GM12865 (cell line): Measurements from ENCODE around the gene CELF3.
A peak's percentile ranks its signal among the peaks of the same experiment; 100 is the strongest.

Experiments
- DNase-seq: peaks from one replicate; pipeline ENCODE4 v3.0.0; 2010; ENCODE audit warnings: low read depth
- H3K4me3 ChIP-seq: 2 replicates; pipeline ENCODE4 v1.5.1; 2011; ENCODE audit warnings: mild to moderate bottlenecking, low read depth, low read length, control low read depth
- CTCF ChIP-seq: IDR thresholded peaks from 2 replicates; pipeline ENCODE4 v1.5.1; 2011; ENCODE audit warnings: low read length, control low read depth, low read depth, inconsistent platforms; ENCODE audit not compliant: insufficient read depth; ENCODE audit errors: missing control alignments

The CELF3 gene

GRCh38 chr1:151713874-151714273 lies 2.7 kb downstream of the CELF3 start:
- no peak overlapping the region for H3K4me3 ChIP-seq
- DNase-seq: no peak
- TF ChIP-seq CTCF: no peak

GRCh38 chr1:151713044-151713443 lies 3.6 kb downstream of the CELF3 start:
- no peak overlapping the region for H3K4me3 ChIP-seq
- DNase-seq: no peak
- no peak for TF ChIP-seq CTCF

GRCh38 chr1:151711951-151712350 lies 4.7 kb downstream of the CELF3 start:
- no peak for TF ChIP-seq CTCF
- DNase-seq: no peak
- no peak overlapping the region for H3K4me3 ChIP-seq

- DNase-seq: no peak
- no peak overlapping the region for H3K4me3 ChIP-seq
- no peak for TF ChIP-seq CTCF
These were observed 5.4 kb downstream of the CELF3 start for GRCh38 chr1:151711044-151711800.

GRCh38 chr1:151710187-151710840 lies 6.3 kb downstream of the CELF3 start:
- DNase-seq: peak; percentile 54
- H3K4me3 ChIP-seq: no peak overlapping the region
- no peak for TF ChIP-seq CTCF

- no peak overlapping the region for H3K4me3 ChIP-seq
- DNase-seq: no peak
- TF ChIP-seq CTCF: no peak
These were observed 7.7 kb downstream of the CELF3 start for GRCh38 chr1:151708891-151709290.
